OCI-LY1 (cell line): ENCODE data around the gene SAMD9L.
A peak's percentile ranks its signal among the peaks of the same experiment; 100 is the strongest.

Source experiments
- H2AFZ ChIP-seq: fragments of 200-600 bp; sonication (generic), shearing (Covaris generic); 2 replicates; pipeline ENCODE4 v1.6.0; 2014; ENCODE audit warnings: antibody characterized with exemption, mild to moderate bottlenecking, low read length
- H3F3A ChIP-seq: fragments of 200-600 bp; sonication (generic), shearing (Covaris generic); 2 replicates; pipeline ENCODE4 v1.6.0; 2014; ENCODE audit warnings: mild to moderate bottlenecking, antibody characterized with exemption, low read length, moderate library complexity; ENCODE audit not compliant: insufficient read depth
- H3K27ac ChIP-seq: fragments of 200-600 bp; sonication (generic); 2 replicates; pipeline ENCODE4 v1.5.1; 2014; ENCODE audit warnings: low read length, mixed run types, mild to moderate bottlenecking, low read depth; ENCODE audit not compliant: poor library complexity, severe bottlenecking
- H3K27me3 ChIP-seq: fragments of 200-600 bp; sonication (generic); 2 replicates; pipeline ENCODE4 v1.6.0; 2014; ENCODE audit warnings: antibody characterized with exemption, mild to moderate bottlenecking, low read length, moderate library complexity; ENCODE audit not compliant: insufficient read depth
- H3K36me3 ChIP-seq: fragments of 200-600 bp; sonication (generic); 2 replicates; pipeline ENCODE4 v1.6.1; 2014; ENCODE audit warnings: mild to moderate bottlenecking, antibody characterized with exemption, low read length, moderate library complexity, mixed read lengths; ENCODE audit not compliant: insufficient read depth
- H3K4me1 ChIP-seq: fragments of 200-600 bp; sonication (generic); 2 replicates; pipeline ENCODE4 v1.5.1; 2014; ENCODE audit warnings: mild to moderate bottlenecking, low read length, moderate library complexity; ENCODE audit not compliant: insufficient read depth, severe bottlenecking
- H3K4me2 ChIP-seq: fragments of 200-600 bp; sonication (generic), shearing (Covaris generic); 2 replicates; pipeline ENCODE4 v1.6.1; 2014; ENCODE audit warnings: low read length
- H3K4me3 ChIP-seq: fragments of 200-600 bp; sonication (generic); 2 replicates; pipeline ENCODE4 v1.5.1; 2014; ENCODE audit warnings: low read length, low read depth, mild to moderate bottlenecking, mixed read lengths; ENCODE audit not compliant: poor library complexity, severe bottlenecking
- H3K79me2 ChIP-seq: fragments of 200-600 bp; shearing (Covaris generic); 2 replicates; pipeline ENCODE4 v1.6.1; 2016; ENCODE audit warnings: mixed run types, low read length, mixed read lengths; ENCODE audit not compliant: insufficient read depth
- H3K9ac ChIP-seq: fragments of 200-600 bp; sonication (generic), shearing (Covaris generic); 2 replicates; pipeline ENCODE4 v1.6.1; 2014; ENCODE audit warnings: mild to moderate bottlenecking, low read length, mixed read lengths
- H3K9me2 ChIP-seq: fragments of 200-600 bp; sonication (generic), shearing (Covaris generic); 2 replicates; pipeline ENCODE4 v1.6.1; 2014; ENCODE audit warnings: low read depth, mild to moderate bottlenecking, low read length, mixed read lengths
- H3K9me3 ChIP-seq: fragments of 200-600 bp; shearing (Covaris generic); 2 replicates; pipeline ENCODE4 v1.6.1; 2014; ENCODE audit warnings: low read length, mixed read lengths
- H4K20me1 ChIP-seq: fragments of 200-600 bp; sonication (generic), shearing (Covaris generic); 2 replicates; pipeline ENCODE4 v1.6.0; 2016; ENCODE audit warnings: mild to moderate bottlenecking, low read length; ENCODE audit not compliant: insufficient read depth
- EZH2 ChIP-seq: fragments of 200-600 bp; sonication (generic), shearing (Covaris generic); IDR thresholded peaks from 2 replicates; pipeline ENCODE4 v1.8.0; 2017; ENCODE audit warnings: borderline replicate concordance, mixed run types, mild to moderate bottlenecking, antibody characterized with exemption, low read length, moderate library complexity, mixed read lengths
- TF ChIP-seq, protein P1 (sequence below): fragments of 200-600 bp; sonication (generic), shearing (Covaris generic); IDR thresholded peaks from 2 replicates; pipeline ENCODE4 v1.5.1; 2017; ENCODE audit warnings: mild to moderate bottlenecking, antibody characterized with exemption, low read length, moderate library complexity, mixed read lengths

SAMD9L gene

DNA sequence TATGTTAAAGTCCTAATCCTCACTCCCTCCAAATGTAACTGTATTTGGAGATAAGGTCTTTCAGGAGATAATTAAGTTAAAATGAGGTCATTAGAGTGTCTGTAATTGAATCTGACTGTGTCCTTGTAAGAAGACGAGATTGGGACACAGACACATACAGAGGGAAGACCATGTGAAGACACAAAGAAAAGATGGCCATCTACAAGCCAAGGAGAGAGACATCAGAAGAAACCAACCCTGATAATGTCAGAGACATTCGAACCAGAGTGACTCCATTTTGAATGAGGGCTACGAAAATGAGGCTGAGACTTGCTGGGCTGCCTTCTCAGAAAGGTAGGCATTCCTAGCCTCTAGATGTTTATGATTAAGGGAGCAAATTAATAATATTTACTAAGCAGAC, 542 bp upstream of the SAMD9L start:
- peak overlapping the region; percentile 77 for H3K4me2 ChIP-seq
- no peaks in the 10 kb centered on the region for H3K36me3 ChIP-seq
- H3F3A ChIP-seq = no peaks in the 10 kb centered on the region
- no peaks in the 10 kb centered on the region for H4K20me1 ChIP-seq
- H3K9me3 ChIP-seq = no peaks in the 10 kb centered on the region
- no peak overlapping the region for H3K4me3 ChIP-seq
- no peak for TF ChIP-seq EZH2
- TF ChIP-seq, protein P1, sequence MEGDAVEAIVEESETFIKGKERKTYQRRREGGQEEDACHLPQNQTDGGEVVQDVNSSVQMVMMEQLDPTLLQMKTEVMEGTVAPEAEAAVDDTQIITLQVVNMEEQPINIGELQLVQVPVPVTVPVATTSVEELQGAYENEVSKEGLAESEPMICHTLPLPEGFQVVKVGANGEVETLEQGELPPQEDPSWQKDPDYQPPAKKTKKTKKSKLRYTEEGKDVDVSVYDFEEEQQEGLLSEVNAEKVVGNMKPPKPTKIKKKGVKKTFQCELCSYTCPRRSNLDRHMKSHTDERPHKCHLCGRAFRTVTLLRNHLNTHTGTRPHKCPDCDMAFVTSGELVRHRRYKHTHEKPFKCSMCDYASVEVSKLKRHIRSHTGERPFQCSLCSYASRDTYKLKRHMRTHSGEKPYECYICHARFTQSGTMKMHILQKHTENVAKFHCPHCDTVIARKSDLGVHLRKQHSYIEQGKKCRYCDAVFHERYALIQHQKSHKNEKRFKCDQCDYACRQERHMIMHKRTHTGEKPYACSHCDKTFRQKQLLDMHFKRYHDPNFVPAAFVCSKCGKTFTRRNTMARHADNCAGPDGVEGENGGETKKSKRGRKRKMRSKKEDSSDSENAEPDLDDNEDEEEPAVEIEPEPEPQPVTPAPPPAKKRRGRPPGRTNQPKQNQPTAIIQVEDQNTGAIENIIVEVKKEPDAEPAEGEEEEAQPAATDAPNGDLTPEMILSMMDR = no peak
- no peak overlapping the region for H3K9ac ChIP-seq
- H3K27me3 ChIP-seq = no peaks in the 10 kb centered on the region
- H2AFZ ChIP-seq = peak overlapping the region; percentile 62
- H3K9me2 ChIP-seq = no peaks in the 10 kb centered on the region
- peaks cover 35% of the 10 kb centered on the region for H3K4me1 ChIP-seq
- peak overlapping the region; percentile 3 for H3K27ac ChIP-seq
- no peaks in the 10 kb centered on the region for H3K79me2 ChIP-seq

DNA sequence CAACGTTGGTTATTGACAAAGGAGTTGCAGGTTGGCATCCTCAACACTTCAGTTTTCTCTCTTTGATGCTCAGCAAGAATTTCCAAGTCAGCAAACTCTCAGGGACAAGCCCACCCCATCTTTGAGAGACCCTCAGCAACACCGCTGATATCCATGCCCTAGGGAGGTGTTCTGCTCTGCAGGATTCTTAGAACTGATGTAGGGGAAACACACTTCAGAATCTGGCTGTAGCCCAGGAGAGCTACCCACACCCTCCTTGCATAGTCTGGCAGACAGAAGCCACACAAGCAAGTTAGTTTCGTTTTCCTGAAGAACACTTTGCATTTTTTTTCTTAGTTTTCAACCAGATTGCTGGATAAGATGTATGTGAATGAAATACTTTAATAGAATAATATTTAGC, 822 bp downstream of the SAMD9L start:
- H3K4me2 ChIP-seq = peak overlapping the region; percentile 77
- no peaks in the 10 kb centered on the region for H3F3A ChIP-seq
- H3K79me2 ChIP-seq = no peaks in the 10 kb centered on the region
- H3K27me3 ChIP-seq = no peaks in the 10 kb centered on the region
- no peaks in the 10 kb centered on the region for H3K9me2 ChIP-seq
- peak overlapping the region; percentile 62; the same call in 1 of the 2 replicates for H2AFZ ChIP-seq
- peaks cover 35% of the 10 kb centered on the region for H3K4me1 ChIP-seq
- peak overlapping the region; percentile 55 for H3K9ac ChIP-seq
- H3K9me3 ChIP-seq = no peaks in the 10 kb centered on the region
- peak overlapping the region; percentile 55 for H3K4me3 ChIP-seq
- H4K20me1 ChIP-seq = no peaks in the 10 kb centered on the region
- TF ChIP-seq, protein P1 = no peak
- TF ChIP-seq EZH2 = no peak
- no peaks in the 10 kb centered on the region for H3K36me3 ChIP-seq
- peak overlapping the region; percentile 16 for H3K27ac ChIP-seq

DNA sequence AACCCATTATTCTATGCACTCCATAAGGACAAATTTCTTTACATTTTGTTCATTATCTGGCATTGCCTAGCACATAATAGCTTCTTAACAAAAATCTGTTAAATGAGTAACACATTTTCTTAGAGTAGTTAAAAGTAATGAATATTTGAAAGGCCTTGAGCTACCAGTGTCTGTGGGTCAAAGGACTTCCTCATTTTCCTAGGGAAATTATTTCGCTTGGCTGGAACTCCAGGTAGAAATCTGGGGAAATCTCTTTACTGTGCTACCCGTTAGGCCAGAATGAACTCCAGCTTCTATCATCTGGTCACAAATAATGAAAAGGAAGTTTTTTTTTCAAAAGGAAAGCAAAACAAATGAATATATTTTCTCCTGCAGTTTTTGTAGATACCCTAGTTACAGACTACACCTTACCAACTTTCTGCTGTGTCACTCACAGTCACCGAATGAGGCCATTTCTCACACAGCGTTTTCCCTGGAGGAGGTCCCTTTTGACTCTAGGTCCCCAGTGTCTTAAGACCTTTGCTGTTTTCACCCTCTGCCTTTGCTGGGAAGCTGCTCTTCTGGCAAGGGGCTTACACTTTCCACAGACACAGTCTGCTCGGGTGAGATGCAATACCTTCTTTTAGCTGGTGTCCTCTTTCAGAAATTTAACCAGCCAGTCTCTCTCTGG, 1.6 kb downstream of the SAMD9L start:
- H3K4me3 ChIP-seq = peak overlapping the region; percentile 55
- no peak for TF ChIP-seq EZH2
- TF ChIP-seq, protein P1 = no peak
- H3K27ac ChIP-seq = peak overlapping the region; percentile 16
- no peaks in the 10 kb centered on the region for H3K9me2 ChIP-seq
- no peak overlapping the region; the same call in 1 of the 2 replicates for H2AFZ ChIP-seq
- peaks cover 35% of the 10 kb centered on the region for H3K4me1 ChIP-seq
- peak overlapping the region; percentile 55 for H3K9ac ChIP-seq
- H3K79me2 ChIP-seq = no peaks in the 10 kb centered on the region
- no peaks in the 10 kb centered on the region for H3K27me3 ChIP-seq
- peak overlapping the region; percentile 77 for H3K4me2 ChIP-seq
- no peaks in the 10 kb centered on the region for H3K9me3 ChIP-seq
- no peaks in the 10 kb centered on the region for H3F3A ChIP-seq
- H4K20me1 ChIP-seq = no peaks in the 10 kb centered on the region
- H3K36me3 ChIP-seq = no peaks in the 10 kb centered on the region
